Measurements from ENCODE around the gene LYPD6B. TPM values are rescaled to one million over a fixed set of nuclear protein-coding genes. Genes with fewer than 3 reads are reported as not detected.

LYPD6B gene
- total and polyA plus RNA-seq, 10 of the 15 experiments (the other 5 are each of a cell fraction or from before 2014, with no cell fraction given) = 1.0 to 6.6 (median 4.0) TPM

- FAIRE-seq (no peak), ATAC-seq (no peak), DNase-seq (ENCODE audit: low read depth, low spot score) (no peak)
- CTCF ChIA-PET = no interaction called here
- Histone ChIP-seq H3K79me2 (ENCODE audit: control insufficient read depth, insufficient read depth, low read length) (no peaks in the 10 kb centered on the region), H3K4me2 (ENCODE audit: control insufficient read depth, insufficient read depth) (peak overlapping the region; percentile 64; the same call in 1 of the 2 replicates), H3K27ac (ENCODE audit: control insufficient read depth, insufficient read depth) (no peak overlapping the region), H4K20me1 (ENCODE audit: control insufficient read depth, insufficient read depth) (no peaks in the 10 kb centered on the region), H3K27me3 (replicated peaks in 1 of 2; ENCODE audit: control insufficient read depth in 2 of 2, insufficient read depth in 2 of 2, low read length in 1 of 2) (no peaks in the 10 kb centered on the region), H3K4me3 (no peak overlapping the region), H3K9ac (ENCODE audit: control insufficient read depth, insufficient read depth, low read length) (no peak overlapping the region), H3K4me1 (ENCODE audit: control insufficient read depth, insufficient read depth, low read length) (peaks cover 14% of the 10 kb centered on the region), H2AFZ (ENCODE audit: control insufficient read depth, low read depth, low read length) (no peak overlapping the region), H3K9me3 (replicated peaks; ENCODE audit: control insufficient read depth, insufficient read depth, low read length) (peaks cover 2% of the 10 kb centered on the region; the same call in 2 of the 3 replicates), H3K36me3 (ENCODE audit: control insufficient read depth in 2 of 2, insufficient read depth in 2 of 2, low read length in 1 of 2) (no peaks in the 10 kb centered on the region)
- TF ChIP-seq YY1 (IDR thresholded peaks at IDR 0.05; ENCODE audit: low read depth, low read length) = 0 out of 2 replicates have a peak, but pooled peaks have one; percentile 14
- TF ChIP-seq NFYB (IDR thresholded peaks at IDR 0.05; ENCODE audit: insufficient read depth, low read depth, low read length) = no peak
- TF ChIP-seq POU2F2 (IDR thresholded peaks at IDR 0.05; ENCODE audit: borderline replicate concordance, low read depth, low read length) = no peak
- POLR2A ChIA-PET = no interaction called here
- RAD21 ChIA-PET (ENCODE audit: unreplicated experiment) = no interaction called here
- in situ Hi-C loops (cut with MboI) (no loop called here), intact Hi-C loops (cut with micrococcal nuclease; ENCODE audit: unreplicated experiment) (loop anchor here (2.0 kb wide), 1 partner anchor 139 kb away; no protein-coding TSS in a partner anchor)
- WGBS (ENCODE audit: insufficient coverage, insufficient replicate concordance, low lambda C conversion rate, missing lambda C conversion rate) = 0% methylated on average over 2 of the region's 2 CpGs
- no TSS peak for BruUV-seq (replicated peaks)
- SMC1A ChIA-PET (ENCODE audit: uncharacterized antibody, unreplicated experiment) = interaction anchor here (1.0 kb wide), 1 partner anchor 142 kb away, joined by 3 read pairs; no protein-coding TSS in a partner anchor
These were observed 121.7 kb downstream of the LYPD6B start for GRCh38 chr2:149160195-149160594.

DNA sequence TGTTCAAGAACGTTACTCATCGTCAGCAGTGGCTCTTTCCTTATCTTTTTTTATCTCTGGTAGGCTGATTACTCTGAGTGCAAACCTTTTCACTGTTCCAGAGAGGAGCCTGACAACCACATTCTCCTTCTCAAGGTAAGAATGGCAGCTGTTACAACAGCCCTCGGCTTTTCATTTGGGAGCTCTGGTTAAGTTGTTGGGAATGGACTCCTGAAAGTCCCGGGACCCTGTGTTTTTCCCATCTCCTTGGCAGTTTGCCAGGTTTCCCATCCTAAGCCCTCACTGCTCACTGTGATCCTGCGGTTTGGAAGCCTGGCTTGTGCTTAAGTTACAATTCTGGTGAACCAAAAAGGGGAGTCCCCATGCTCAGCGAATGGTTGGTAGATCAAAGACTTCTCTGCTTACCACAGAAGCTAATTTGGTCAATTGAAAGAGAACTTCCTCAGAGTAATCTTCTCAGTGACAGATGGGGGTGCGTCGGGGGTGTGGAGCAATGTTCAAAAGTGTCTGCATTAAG, 122.3 kb downstream of the LYPD6B start:
- BruUV-seq (replicated peaks) = no TSS peak
- Histone ChIP-seq H3K27me3 (replicated peaks in 1 of 2; ENCODE audit: control insufficient read depth in 2 of 2, insufficient read depth in 2 of 2, low read length in 1 of 2) (no peaks in the 10 kb centered on the region), H3K79me2 (ENCODE audit: control insufficient read depth, insufficient read depth, low read length) (no peaks in the 10 kb centered on the region), H3K4me2 (ENCODE audit: control insufficient read depth, insufficient read depth) (peak overlapping the region; percentile 64), H3K4me1 (ENCODE audit: control insufficient read depth, insufficient read depth, low read length) (peaks cover 14% of the 10 kb centered on the region), H3K27ac (ENCODE audit: control insufficient read depth, insufficient read depth) (no peak overlapping the region), H3K9me3 (replicated peaks; ENCODE audit: control insufficient read depth, insufficient read depth, low read length) (peaks cover 2% of the 10 kb centered on the region; the same call in 2 of the 3 replicates), H3K4me3 (0 out of 2 replicates have a peak overlapping the region, but pooled peaks have one; percentile 9), H2AFZ (ENCODE audit: control insufficient read depth, low read depth, low read length) (no peak overlapping the region; the same call in 1 of the 2 replicates), H3K36me3 (ENCODE audit: control insufficient read depth in 2 of 2, insufficient read depth in 2 of 2, low read length in 1 of 2) (no peaks in the 10 kb centered on the region), H4K20me1 (ENCODE audit: control insufficient read depth, insufficient read depth) (no peaks in the 10 kb centered on the region), H3K9ac (ENCODE audit: control insufficient read depth, insufficient read depth, low read length) (no peak overlapping the region)
- ChIA-PET POLR2A (no interaction called here), RAD21 (ENCODE audit: unreplicated experiment) (no interaction called here), SMC1A (ENCODE audit: uncharacterized antibody, unreplicated experiment) (interaction anchor here (0.5 to 1.0 kb wide), 2 partner anchors 143 to 329 kb away, joined by 3 read pairs; no protein-coding TSS in a partner anchor), CTCF (no interaction called here)
- WGBS (ENCODE audit: insufficient coverage, insufficient replicate concordance, low lambda C conversion rate, missing lambda C conversion rate) = under 1% methylated on average over 8 of the region's 8 CpGs
- in situ Hi-C loops (cut with MboI) (no loop called here), intact Hi-C loops (cut with micrococcal nuclease; ENCODE audit: unreplicated experiment) (loop anchor here (2.0 kb wide), 1 partner anchor 140 kb away; no protein-coding TSS in a partner anchor)
- peak; percentile 84 for FAIRE-seq
- peak; percentile 71 for DNase-seq (ENCODE audit: low read depth, low spot score)
- peak; percentile 100 for ATAC-seq
- TF ChIP-seq MEF2B (IDR thresholded peaks at IDR 0.05; ENCODE audit: partially characterized antibody, poor library complexity, severe bottlenecking) (peak; percentile 48), BHLHE40 (IDR thresholded peaks at IDR 0.05; ENCODE audit: borderline replicate concordance in 1 of 2, low read depth in 2 of 2, low read length in 1 of 2) (peak in 1 of 2 experiments; percentile 56; a peak in 1 of 4 replicates), SREBF1 (IDR thresholded peaks at IDR 0.05; ENCODE audit: low read length) (no peak), MLLT1 (IDR thresholded peaks at IDR 0.05) (0 out of 2 replicates have a peak, but pooled peaks have one; percentile 27), FOXK2 (IDR thresholded peaks at IDR 0.05) (no peak), MEF2A (IDR thresholded peaks at IDR 0.05; ENCODE audit: insufficient read depth, low read depth, low read length) (peak; percentile 89), BCL11A (IDR thresholded peaks at IDR 0.05; ENCODE audit: low read depth, low read length) (peak; percentile 45; the same call in 1 of the 2 replicates), PKNOX1 (IDR thresholded peaks at IDR 0.05) (peak; percentile 64)
- TF ChIP-seq, protein P1, sequence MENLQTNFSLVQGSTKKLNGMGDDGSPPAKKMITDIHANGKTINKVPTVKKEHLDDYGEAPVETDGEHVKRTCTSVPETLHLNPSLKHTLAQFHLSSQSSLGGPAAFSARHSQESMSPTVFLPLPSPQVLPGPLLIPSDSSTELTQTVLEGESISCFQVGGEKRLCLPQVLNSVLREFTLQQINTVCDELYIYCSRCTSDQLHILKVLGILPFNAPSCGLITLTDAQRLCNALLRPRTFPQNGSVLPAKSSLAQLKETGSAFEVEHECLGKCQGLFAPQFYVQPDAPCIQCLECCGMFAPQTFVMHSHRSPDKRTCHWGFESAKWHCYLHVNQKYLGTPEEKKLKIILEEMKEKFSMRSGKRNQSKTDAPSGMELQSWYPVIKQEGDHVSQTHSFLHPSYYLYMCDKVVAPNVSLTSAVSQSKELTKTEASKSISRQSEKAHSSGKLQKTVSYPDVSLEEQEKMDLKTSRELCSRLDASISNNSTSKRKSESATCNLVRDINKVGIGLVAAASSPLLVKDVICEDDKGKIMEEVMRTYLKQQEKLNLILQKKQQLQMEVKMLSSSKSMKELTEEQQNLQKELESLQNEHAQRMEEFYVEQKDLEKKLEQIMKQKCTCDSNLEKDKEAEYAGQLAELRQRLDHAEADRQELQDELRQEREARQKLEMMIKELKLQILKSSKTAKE (IDR thresholded peaks at IDR 0.05; ENCODE audit: low read depth, poor library complexity, severe bottlenecking) = peak; percentile 76
